DMS53 treated with DMSO at 0.1 percent for 48 hours (cell line): ENCODE results near the gene DPP4.

Source experiments
- DNase-seq: peaks from one replicate; lab custom pipeline; 2025; ENCODE audit not compliant: unreplicated experiment; lab: John Stamatoyannopoulos, UW

Gene DPP4

DNA sequence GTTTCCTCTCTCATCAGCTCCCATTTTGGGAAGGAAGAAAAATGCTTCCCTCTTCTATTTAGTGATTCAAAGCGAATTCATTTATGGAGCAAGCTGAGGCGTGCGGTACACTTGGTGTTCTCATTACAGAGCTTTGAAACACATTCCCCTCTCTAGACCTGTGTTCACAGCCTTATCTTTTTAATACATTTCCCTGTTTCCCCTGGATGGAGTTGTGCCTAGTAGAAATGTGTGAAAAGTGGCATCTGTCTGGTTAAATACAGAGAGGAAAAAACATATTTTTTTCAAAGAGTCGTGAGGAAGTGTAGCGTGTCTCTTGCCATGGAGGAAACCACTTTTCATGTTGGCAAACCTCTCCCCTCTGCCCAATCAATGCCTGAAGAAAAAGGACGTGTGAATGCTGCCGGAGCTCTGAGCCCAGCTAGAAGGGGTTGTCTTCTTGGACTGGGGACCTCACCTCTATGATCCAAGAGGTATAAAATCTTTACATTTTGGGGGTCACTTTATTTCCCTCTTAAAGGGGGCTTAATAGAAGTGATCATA lies 52.4 kb downstream of the DPP4 start:
- no peak for DNase-seq

DNA sequence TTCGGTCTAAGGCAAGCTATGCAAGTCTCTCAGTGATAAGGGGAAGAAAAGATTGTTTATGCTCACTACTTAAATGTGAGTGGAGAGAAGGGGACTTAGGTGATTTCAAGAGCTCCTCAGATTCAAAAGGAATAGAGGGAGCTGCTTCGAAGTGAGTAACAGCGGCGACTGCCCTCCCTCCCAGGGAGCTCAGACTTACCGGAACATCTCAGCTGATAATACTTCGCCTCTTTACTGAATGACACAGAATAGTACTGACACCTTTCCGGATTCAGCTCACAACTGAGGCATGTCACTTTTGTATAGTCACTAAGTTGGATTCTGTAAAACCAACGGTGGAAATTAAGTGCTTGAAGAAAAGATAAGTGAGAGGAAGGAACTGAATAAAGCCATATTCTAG lies 55.5 kb downstream of the DPP4 start:
- no peak for DNase-seq

GRCh38 chr2:162017233-162017632 lies 56.8 kb downstream of the DPP4 start:
- no peak for DNase-seq

GRCh38 chr2:162016080-162016479 lies 57.9 kb downstream of the DPP4 start:
- DNase-seq, result no peak

GRCh38 chr2:162014751-162015150 lies 59.3 kb downstream of the DPP4 start:
- DNase-seq, result no peak

DNA sequence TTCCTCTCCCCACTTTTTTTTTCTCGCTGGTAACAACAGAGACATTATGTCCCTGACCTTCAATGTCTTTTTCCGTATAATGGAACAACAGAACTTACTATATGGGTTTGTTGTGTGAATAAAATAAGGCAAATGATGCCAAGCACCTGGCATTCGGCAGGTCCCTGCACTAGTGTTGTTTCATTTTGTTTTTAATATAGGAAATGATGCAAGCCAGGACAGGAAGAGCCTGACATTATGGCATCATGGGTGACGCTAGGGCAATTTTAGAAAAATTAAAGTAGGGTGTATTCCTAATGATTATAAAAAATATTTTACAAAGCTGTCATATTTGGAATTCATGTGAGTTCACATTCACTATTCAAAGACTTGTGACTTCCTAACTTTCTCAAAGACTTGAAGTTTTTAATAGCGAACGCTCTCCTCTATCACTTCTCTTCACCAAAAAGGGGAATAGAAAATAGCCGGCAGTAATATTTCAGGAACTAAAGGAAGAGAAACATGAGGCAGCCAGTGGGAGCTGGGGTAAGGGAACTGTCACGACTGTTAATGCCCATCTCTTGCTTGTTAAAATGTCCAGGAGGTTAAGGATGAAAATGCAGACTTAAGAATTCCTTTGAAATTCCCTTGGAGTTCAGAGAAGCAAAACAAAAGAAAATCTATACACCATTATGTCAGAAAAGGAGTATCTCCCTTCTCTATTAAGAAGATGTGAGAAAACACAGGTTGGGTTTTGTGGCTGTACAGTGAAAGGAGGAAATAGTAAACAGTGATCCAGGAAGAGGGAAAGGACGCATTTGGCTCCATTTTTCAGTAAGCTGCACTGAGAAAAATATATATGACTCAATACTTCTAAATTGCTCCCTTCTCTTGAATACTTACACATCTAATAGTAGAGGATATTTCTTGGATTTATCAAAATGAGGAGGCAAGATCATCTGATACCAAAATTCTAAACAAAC lies 60.2 kb downstream of the DPP4 start:
- DNase-seq, result no peak

DNA sequence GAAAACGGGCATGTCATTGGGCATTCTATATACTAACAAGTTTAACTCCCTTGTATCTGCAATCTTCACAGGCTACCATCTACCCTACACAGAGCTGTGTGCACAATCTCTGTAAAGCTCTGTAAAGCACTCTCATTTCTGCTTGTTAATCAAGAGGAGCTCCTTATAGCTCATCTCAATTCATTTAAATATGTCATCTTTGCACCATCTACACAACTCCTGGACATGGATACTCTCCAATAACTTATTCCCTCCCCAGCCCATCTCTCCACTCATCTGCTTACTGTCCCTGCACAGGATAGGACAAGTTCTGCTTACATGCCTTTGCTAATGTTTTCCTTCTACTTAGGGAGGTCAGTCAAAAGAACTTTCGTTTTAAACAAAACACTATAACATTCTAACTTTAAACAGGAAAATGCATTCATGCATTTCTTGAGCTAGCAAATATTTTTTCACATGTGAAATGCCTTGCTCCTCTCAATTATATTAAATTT lies 61.4 kb downstream of the DPP4 start:
- DNase-seq, result no peak

- no peak for DNase-seq
Observed at GRCh38 chr2:162011706-162012564, 62.1 kb downstream of the DPP4 start.

DNA sequence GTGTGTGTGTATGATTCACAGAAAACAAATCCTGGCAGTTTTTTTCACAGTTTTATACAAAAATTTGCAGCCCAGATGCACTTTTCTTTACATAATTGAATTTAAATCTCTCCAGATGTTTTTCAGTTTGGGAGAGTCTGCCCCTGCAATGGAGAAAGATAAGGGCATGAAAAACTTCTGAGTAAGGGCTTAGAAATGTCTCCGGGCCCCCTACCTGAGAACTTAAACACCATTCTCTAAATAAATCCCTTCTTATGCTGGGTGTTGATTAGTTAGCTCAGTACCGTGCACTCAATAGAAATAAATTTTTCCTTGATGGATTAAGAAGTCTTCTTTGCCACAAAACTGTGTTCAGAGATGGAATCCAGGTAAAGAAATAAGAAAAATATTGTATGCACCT lies 64.5 kb downstream of the DPP4 start:
- no peak for DNase-seq

- peak; percentile 13 for DNase-seq
Observed at GRCh38 chr2:162007447-162008040, 66.5 kb downstream of the DPP4 start.

DNA sequence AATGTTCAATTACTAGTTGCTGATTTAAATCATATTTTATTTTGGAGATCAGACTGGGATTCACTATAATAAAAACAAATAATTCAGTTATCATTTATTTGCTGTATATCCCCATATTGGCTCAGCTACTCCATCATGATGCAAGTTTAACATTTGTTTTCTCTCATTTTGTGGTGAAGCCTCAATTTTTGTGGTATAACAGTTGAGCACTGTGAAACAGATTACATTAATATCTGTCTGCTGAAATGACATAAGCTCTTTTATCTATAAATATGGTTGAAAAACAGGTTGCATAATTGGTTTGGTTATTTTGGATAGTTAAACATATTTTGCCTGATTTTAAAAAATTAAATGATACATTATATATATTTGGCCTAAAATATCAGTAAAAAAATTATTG lies 67.7 kb downstream of the DPP4 start:
- DNase-seq, result no peak

GRCh38 chr2:162004031-162004430 lies 70.0 kb downstream of the DPP4 start:
- no peak for DNase-seq

DNA sequence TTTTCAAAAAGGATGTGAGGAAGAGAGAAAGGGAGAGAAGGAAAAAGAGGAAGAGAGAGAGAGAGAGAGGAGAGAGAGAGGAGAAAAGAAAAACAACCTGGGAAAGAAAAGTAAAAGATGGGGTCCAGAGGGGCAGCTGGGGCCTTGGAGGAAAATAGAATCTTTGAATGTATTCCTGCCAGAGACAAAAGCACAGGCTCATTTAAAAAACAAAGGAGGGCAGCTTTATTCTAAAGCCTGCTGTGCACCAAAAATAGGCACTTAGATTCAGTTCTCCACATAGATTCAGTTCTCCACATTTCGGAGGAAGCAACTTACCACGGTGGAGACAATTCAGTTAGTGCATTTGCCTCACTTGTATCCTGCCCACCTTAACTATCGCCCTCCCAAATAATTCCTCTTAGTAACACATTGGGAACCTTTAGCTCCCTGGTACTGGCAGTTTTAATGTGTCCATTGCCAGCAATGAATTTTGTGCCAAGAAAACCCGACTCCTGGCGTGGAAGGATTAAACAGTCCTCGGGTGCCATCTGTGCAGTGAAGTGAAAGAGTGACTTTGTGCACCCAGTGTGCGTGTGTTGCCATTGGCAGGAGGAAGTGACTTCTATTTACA lies 71.3 kb downstream of the DPP4 start:
- DNase-seq, result no peak

DNA sequence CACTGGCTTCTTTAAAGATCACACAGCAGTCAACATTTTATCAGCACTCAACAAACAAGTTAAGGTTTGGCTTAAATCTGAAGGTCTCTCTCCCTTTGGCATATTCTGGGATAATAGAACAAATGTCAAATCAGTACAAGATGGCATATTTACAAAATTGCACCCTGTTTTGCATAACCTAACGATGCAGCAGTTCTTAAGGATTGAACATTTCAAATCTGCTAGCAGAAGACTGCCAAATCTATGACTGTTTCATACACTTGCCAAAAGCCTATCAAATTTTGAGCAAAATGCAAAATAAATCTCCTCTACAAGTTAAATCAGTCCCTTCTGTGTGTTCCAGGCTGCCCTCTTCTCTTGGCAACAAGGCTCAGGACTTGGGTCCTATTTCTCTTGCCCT lies 73.6 kb downstream of the DPP4 start:
- DNase-seq, result no peak

DNA sequence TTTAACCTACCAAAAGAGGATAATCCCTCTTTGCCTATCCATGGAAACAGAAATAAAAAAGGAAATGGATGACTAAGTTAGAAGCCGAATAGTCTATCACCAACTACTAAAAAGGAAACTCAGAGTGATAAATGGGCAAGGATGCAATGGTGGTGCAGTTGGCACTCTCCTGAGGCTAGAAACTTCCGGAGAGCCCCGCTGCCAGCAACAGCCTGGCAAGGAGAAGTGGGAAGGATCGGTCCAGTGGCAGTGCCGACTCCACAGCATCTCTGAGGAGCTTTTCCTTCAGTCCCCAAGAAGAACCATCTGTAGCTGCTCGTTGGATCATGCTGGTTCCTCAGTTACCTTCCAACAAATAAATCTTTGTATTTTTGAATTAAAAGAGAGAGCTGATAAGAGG lies 74.7 kb downstream of the DPP4 start:
- no peak for DNase-seq

GRCh38 chr2:161998857-161999256 lies 75.2 kb downstream of the DPP4 start:
- DNase-seq, result no peak

DNA sequence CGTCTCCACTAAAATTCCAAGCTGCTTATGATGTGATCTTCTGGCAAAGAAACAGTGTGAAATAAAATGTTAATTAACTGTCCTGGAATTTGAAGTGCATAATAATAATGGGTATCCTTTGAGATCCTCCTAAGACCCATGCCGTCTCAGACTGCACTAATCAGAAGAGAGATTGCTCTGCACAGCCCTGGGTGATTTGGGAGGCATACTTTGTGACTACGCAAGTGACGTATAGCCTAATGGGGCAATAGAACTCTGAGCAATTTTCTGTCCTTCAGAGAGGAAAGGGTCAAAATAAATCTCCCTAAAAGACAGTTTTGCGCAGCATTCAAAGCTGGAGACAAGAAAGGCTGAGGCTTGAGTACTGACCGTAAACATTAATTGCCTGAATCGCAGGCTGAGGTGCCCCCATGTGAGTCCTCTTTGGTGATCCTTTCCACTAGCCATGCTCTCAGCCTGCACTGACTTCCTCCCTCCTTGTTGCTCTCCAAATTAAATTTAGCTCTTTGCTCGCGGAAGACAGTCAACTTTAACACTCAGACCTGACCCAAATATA lies 76.0 kb downstream of the DPP4 start:
- DNase-seq, result no peak

DNA sequence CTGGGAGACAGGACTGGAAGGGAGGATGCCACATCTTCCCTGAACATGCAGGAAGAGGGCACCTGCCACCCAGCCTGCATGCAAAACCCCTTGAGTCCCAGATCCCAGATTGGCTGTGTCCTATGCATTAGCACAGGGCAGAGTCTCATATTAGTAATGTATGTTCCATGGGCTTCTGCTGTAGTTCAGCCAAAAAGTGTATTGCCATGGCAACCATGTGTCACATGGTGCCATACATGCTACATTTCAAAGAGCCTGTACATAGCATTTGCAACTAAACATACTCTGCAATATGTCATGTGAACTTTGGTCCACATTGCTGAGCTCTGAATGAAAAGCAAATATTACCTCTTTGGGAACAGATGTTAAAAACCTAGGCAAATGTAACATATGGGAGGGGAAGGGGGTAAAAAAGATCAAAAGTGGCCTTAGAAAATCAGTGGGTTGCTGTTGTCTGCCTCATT lies 78.4 kb downstream of the DPP4 start:
- peak; percentile 28 for DNase-seq

- no peak for DNase-seq
Observed at GRCh38 chr2:161994761-161995520, 79.1 kb downstream of the DPP4 start.

GRCh38 chr2:161992531-161992930 lies 81.5 kb downstream of the DPP4 start:
- no peak for DNase-seq
